H9 (cell line): ENCODE results near the gene CALHM3. TPM values are rescaled to one million over a fixed set of nuclear protein-coding genes. Genes with fewer than 3 reads are reported as not detected.

Experiments used
- DNase-seq: peaks from one replicate; pipeline ENCODE4 v3.0.0-alpha.2; 2017
- H2AFZ ChIP-seq: one replicate; pipeline ENCODE4 v1.6.1; 2013; ENCODE audit warnings: mild to moderate bottlenecking, low read length, control low read depth, moderate library complexity
- H2AK5ac ChIP-seq: 2 replicates; pipeline ENCODE4 v1.6.1; 2013; ENCODE audit warnings: low read length, control low read depth, mixed read lengths; ENCODE audit not compliant: insufficient read length
- H2BK120ac ChIP-seq: one replicate; pipeline ENCODE4 v1.6.1; 2013; ENCODE audit warnings: low read depth, mild to moderate bottlenecking, low read length, control low read depth, inconsistent platforms; ENCODE audit not compliant: poor library complexity, severe bottlenecking
- H2BK12ac ChIP-seq: 2 replicates; pipeline ENCODE4 v1.6.1; 2013; ENCODE audit warnings: low read length, control low read depth, mixed read lengths, low read depth; ENCODE audit not compliant: insufficient read length
- H2BK15ac ChIP-seq: 2 replicates; pipeline ENCODE4 v1.6.1; 2013; ENCODE audit warnings: low read depth, low read length, control low read depth
- H2BK20ac ChIP-seq: one replicate; pipeline ENCODE4 v1.6.1; 2013; ENCODE audit warnings: low read depth, mild to moderate bottlenecking, low read length, control low read depth, inconsistent platforms; ENCODE audit not compliant: poor library complexity, severe bottlenecking
- H2BK5ac ChIP-seq: 2 replicates; pipeline ENCODE4 v1.6.1; 2013; ENCODE audit warnings: low read length, control low read depth, mixed read lengths; ENCODE audit not compliant: insufficient read length
- H3K14ac ChIP-seq: 2 replicates; pipeline ENCODE4 v1.6.1; 2013; ENCODE audit warnings: low read length, control low read depth; ENCODE audit not compliant: insufficient read depth
- H3K18ac ChIP-seq: 2 replicates; pipeline ENCODE4 v1.6.1; 2013; ENCODE audit warnings: low read depth, mild to moderate bottlenecking, mixed read lengths, low read length, control low read depth; ENCODE audit not compliant: insufficient read length
- H3K23ac ChIP-seq: 2 replicates; pipeline ENCODE4 v1.6.1; 2013; ENCODE audit warnings: low read length, control low read depth, mixed read lengths, low read depth; ENCODE audit not compliant: insufficient read length
- H3K23me2 ChIP-seq: 2 replicates; pipeline ENCODE4 v1.6.1; 2013; ENCODE audit warnings: low read depth, mild to moderate bottlenecking, mixed read lengths, low read length, control low read depth; ENCODE audit not compliant: insufficient read length, poor library complexity, severe bottlenecking
- H3K27ac ChIP-seq: 2 replicates; pipeline ENCODE4 v1.5.1; 2013; ENCODE audit warnings: low read length, control low read depth, mixed read lengths, low read depth; ENCODE audit not compliant: insufficient read length
- H3K27me3 ChIP-seq: 2 replicates; pipeline ENCODE4 v1.6.1; 2013; ENCODE audit warnings: low read length, control low read depth, inconsistent platforms; ENCODE audit not compliant: insufficient read depth
- H3K4ac ChIP-seq: 2 replicates; pipeline ENCODE4 v1.6.1; 2013; ENCODE audit warnings: low read depth, mild to moderate bottlenecking, control low read depth, inconsistent platforms, low read length, moderate library complexity
- H3K4me1 ChIP-seq: 2 replicates; pipeline ENCODE4 v1.6.1; 2013; ENCODE audit warnings: low read length, control low read depth, inconsistent platforms; ENCODE audit not compliant: insufficient read depth
- H3K4me2 ChIP-seq: 2 replicates; pipeline ENCODE4 v1.6.1; 2013; ENCODE audit warnings: low read length, control low read depth, mixed read lengths; ENCODE audit not compliant: insufficient read length, insufficient read depth
- H3K56ac ChIP-seq: 2 replicates; pipeline ENCODE4 v1.6.1; 2013; ENCODE audit warnings: low read depth, mild to moderate bottlenecking, mixed read lengths, low read length, control low read depth; ENCODE audit not compliant: insufficient read length
- H3K79me1 ChIP-seq: 2 replicates; pipeline ENCODE4 v1.6.1; 2013; ENCODE audit warnings: low read depth, mild to moderate bottlenecking, moderate library complexity, low read length, control low read depth, inconsistent platforms; ENCODE audit not compliant: insufficient read depth, poor library complexity, severe bottlenecking
- H3K79me2 ChIP-seq: 2 replicates; pipeline ENCODE4 v1.6.1; 2013; ENCODE audit warnings: low read length, control low read depth, inconsistent platforms; ENCODE audit not compliant: insufficient read depth
- H3K9ac ChIP-seq: 2 replicates; pipeline ENCODE4 v1.6.1; 2013; ENCODE audit warnings: low read length, control low read depth, mixed read lengths; ENCODE audit not compliant: insufficient read length; ENCODE audit errors: extremely low read depth
- H3K9me3 ChIP-seq: one replicate; pipeline ENCODE4 v1.6.1; 2013; ENCODE audit warnings: low read depth, low read length, inconsistent platforms; ENCODE audit not compliant: control insufficient read depth
- H3T11ph ChIP-seq: one replicate; pipeline ENCODE4 v1.6.1; 2013; ENCODE audit warnings: mild to moderate bottlenecking, low read length, control low read depth, inconsistent platforms
- H4K20me1 ChIP-seq: one replicate; pipeline ENCODE4 v1.6.1; 2013; ENCODE audit not compliant: control insufficient read depth, insufficient read length, insufficient read depth
- H4K5ac ChIP-seq: 2 replicates; pipeline ENCODE4 v1.6.1; 2013; ENCODE audit warnings: low read depth, mild to moderate bottlenecking, mixed read lengths, low read length, control low read depth; ENCODE audit not compliant: insufficient read length
- H4K8ac ChIP-seq: replicated peaks from 2 replicates; pipeline ENCODE4 v1.6.1; 2013; ENCODE audit warnings: low read length, control low read depth, mixed read lengths, low read depth; ENCODE audit not compliant: insufficient read length
- H4K91ac ChIP-seq: 2 replicates; pipeline ENCODE4 v1.6.1; 2013; ENCODE audit warnings: low read depth, mild to moderate bottlenecking, moderate library complexity, mixed read lengths, low read length, control low read depth; ENCODE audit not compliant: insufficient read length
- H3K27ac Mint-ChIP-seq, 3 experiments: 2 replicates in 2 of 3; 3 replicates in 1 of 3; pipeline ENCODE4 v1.8.0; 2020 to 2021; ENCODE audit warnings: mixed read lengths in 3 of 3, mild to moderate bottlenecking in 1 of 3, moderate library complexity in 1 of 3
- H3K27me3 Mint-ChIP-seq: 2 replicates; pipeline ENCODE4 v1.8.0; 2021; ENCODE audit warnings: low read depth, mild to moderate bottlenecking, moderate library complexity, mixed read lengths
- H3K36me3 Mint-ChIP-seq, 3 experiments: 2 replicates in 2 of 3; 3 replicates in 1 of 3; pipeline ENCODE4 v1.8.0; 2020 to 2021; ENCODE audit warnings: low read depth in 3 of 3, mixed read lengths in 3 of 3; ENCODE audit not compliant: insufficient read depth in 1 of 3
- H3K4me1 Mint-ChIP-seq, 2 experiments: 2 replicates each; pipeline ENCODE4 v1.8.0; 2020; ENCODE audit warnings: mixed read lengths in 2 of 2
- H3K4me3 Mint-ChIP-seq, 2 experiments: 2 replicates in 1 of 2; 3 replicates in 1 of 2; pipeline ENCODE4 v1.8.0; 2020 to 2021; ENCODE audit warnings: mild to moderate bottlenecking in 2 of 2, mixed read lengths in 2 of 2, moderate library complexity in 1 of 2
- H3K9me3 Mint-ChIP-seq, 2 experiments: 2 replicates in 1 of 2; 3 replicates in 1 of 2; pipeline ENCODE4 v1.8.0; 2020; ENCODE audit warnings: mild to moderate bottlenecking in 2 of 2, mixed read lengths in 2 of 2, moderate library complexity in 1 of 2
- WGBS: extraction: QIAGEN DNeasy Blood & Tissue Kit; methylation state at CpG from one replicate; pipeline ENCODE4 v1.1.7; 2013; ENCODE audit warnings: missing lambda C conversion rate, low lambda C conversion rate, mixed read lengths; ENCODE audit not compliant: insufficient read length; ENCODE audit errors: extremely low coverage; 5-methylcytosine and 5-hydroxymethylcytosine counted together
- total RNA-seq: library from RNA; stranded (reverse); gene quantifications from 2 replicates; pipeline ENCODE4 v1.2.1, GENCODE V29; 2021
- TF ChIP-seq, protein P1 (sequence below): fragments of 200-600 bp; sonication (generic); conservative IDR thresholded peaks from 3 replicates; pipeline ENCODE4 v1.8.0; 2021; ENCODE audit warnings: antibody characterized with exemption, mild to moderate bottlenecking

Gene CALHM3
- total RNA-seq, 1 experiment from 2014 or later = not detected

DNA sequence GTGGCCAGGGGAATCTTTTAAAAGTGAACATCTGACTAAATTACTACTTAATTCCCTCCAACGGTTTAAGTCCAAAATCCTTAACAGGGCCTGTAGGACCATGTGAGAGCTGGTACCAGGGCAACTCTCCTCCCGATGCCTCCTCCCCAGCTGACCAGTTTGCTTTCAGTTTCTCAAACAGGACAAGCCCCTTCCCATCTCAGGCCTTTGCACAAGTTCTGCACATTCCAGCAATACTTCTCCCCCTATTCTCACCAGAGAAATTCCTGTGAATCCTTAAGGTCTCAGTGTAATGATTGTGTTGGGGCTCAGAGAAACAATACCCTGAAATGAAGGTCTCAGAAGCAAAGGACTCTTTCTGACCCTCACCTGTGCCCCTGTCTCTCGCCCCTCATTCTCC is 12.3 kb downstream of the CALHM3 start:
- Mint-ChIP-seq H3K27ac (no peak overlapping the region; a peak in 3 of 7 replicates), H3K4me3 (no peak overlapping the region), H3K27me3 (peaks cover 9% of the 10 kb centered on the region), H3K36me3 (no peaks in the 10 kb centered on the region), H3K9me3 (no peaks in the 10 kb centered on the region), H3K4me1 (peaks cover 11% of the 10 kb centered on the region in 2 experiments)
- H3K79me1 ChIP-seq = no peaks in the 10 kb centered on the region
- no peak overlapping the region for H3K14ac ChIP-seq
- WGBS = no CpG with 5 or more reads among the region's 3 CpGs
- H3K18ac ChIP-seq = no peak overlapping the region
- no peaks in the 10 kb centered on the region; the same call in 1 of the 2 replicates for H3K4me1 ChIP-seq
- no peak overlapping the region for H2BK120ac ChIP-seq
- no peaks in the 10 kb centered on the region for H3K79me2 ChIP-seq
- H2BK5ac ChIP-seq = no peak overlapping the region
- TF ChIP-seq, protein P1, sequence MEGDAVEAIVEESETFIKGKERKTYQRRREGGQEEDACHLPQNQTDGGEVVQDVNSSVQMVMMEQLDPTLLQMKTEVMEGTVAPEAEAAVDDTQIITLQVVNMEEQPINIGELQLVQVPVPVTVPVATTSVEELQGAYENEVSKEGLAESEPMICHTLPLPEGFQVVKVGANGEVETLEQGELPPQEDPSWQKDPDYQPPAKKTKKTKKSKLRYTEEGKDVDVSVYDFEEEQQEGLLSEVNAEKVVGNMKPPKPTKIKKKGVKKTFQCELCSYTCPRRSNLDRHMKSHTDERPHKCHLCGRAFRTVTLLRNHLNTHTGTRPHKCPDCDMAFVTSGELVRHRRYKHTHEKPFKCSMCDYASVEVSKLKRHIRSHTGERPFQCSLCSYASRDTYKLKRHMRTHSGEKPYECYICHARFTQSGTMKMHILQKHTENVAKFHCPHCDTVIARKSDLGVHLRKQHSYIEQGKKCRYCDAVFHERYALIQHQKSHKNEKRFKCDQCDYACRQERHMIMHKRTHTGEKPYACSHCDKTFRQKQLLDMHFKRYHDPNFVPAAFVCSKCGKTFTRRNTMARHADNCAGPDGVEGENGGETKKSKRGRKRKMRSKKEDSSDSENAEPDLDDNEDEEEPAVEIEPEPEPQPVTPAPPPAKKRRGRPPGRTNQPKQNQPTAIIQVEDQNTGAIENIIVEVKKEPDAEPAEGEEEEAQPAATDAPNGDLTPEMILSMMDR = no peak
- H3K23me2 ChIP-seq = no peaks in the 10 kb centered on the region
- H2BK12ac ChIP-seq = no peak overlapping the region
- H2AFZ ChIP-seq = no peak overlapping the region
- no peak overlapping the region for H4K5ac ChIP-seq
- no peak for DNase-seq
- no peak overlapping the region for H2AK5ac ChIP-seq
- H2BK20ac ChIP-seq = no peak overlapping the region
- no peak overlapping the region for H3K27ac ChIP-seq
- H3T11ph ChIP-seq = no peak overlapping the region
- no peak overlapping the region for H4K91ac ChIP-seq
- no peak overlapping the region for H3K23ac ChIP-seq
- H3K9me3 ChIP-seq = no peaks in the 10 kb centered on the region
- no peak overlapping the region for H3K9ac ChIP-seq
- no peak overlapping the region for H4K8ac ChIP-seq
- no peak overlapping the region for H3K56ac ChIP-seq
- no peak overlapping the region for H3K4ac ChIP-seq
- no peaks in the 10 kb centered on the region for H3K27me3 ChIP-seq
- no peak overlapping the region for H3K4me2 ChIP-seq
- H2BK15ac ChIP-seq = no peak overlapping the region
- no peaks in the 10 kb centered on the region for H4K20me1 ChIP-seq
